ENCODE data around the gene PMPCA. TPM values are rescaled to one million over a fixed set of nuclear protein-coding genes. Genes with fewer than 3 reads are reported as not detected.

Gene PMPCA
- total RNA-seq, 1 experiment from 2014 or later = 54.9 TPM

- no peak for TF ChIP-seq EZH2phosphoT487 (IDR thresholded peaks at IDR 0.05; ENCODE audit: borderline replicate concordance, low read length)
- no peak for ATAC-seq
- no peaks in the 10 kb centered on the region for H4K20me1 ChIP-seq (ENCODE audit: low read length)
Observed at GRCh38 chr9:136455043-136456002, 44.9 kb downstream of the PMPCA start.

GRCh38 chr9:136456258-136456657 is 45.8 kb downstream of the PMPCA start:
- Histone ChIP-seq H3K36me3 (ENCODE audit: low read depth, low read length) (peaks cover 16% of the 10 kb centered on the region), H3K4me2 (ENCODE audit: low read length) (no peak overlapping the region), H3K27ac (ENCODE audit: low read length) (no peak overlapping the region), H3K4me3 (ENCODE audit: low read length) (no peak overlapping the region), H3K4me1 (ENCODE audit: insufficient read depth, low read length) (no peaks in the 10 kb centered on the region), H3K27me3 (ENCODE audit: low read length) (no peaks in the 10 kb centered on the region), H4K20me1 (ENCODE audit: low read length) (no peaks in the 10 kb centered on the region), H3K9ac (ENCODE audit: low read length) (no peak overlapping the region), H3F3A (ENCODE audit: low read length, unreplicated experiment) (no peaks in the 10 kb centered on the region), H2AFZ (ENCODE audit: low read length) (no peak overlapping the region), H3K79me2 (ENCODE audit: low read length) (no peaks in the 10 kb centered on the region), H3K9me3 (ENCODE audit: low read length) (no peaks in the 10 kb centered on the region), H3K9me2 (replicated peaks; ENCODE audit: low read length) (no peaks in the 10 kb centered on the region)
- no peak for ATAC-seq
- TF ChIP-seq EZH2 (IDR thresholded peaks at IDR 0.05; ENCODE audit: low read length, unreplicated experiment) (no peak), EZH2phosphoT487 (IDR thresholded peaks at IDR 0.05; ENCODE audit: borderline replicate concordance, low read length) (no peak), CTCF (conservative IDR thresholded peaks at IDR 0.05; ENCODE audit: low read depth, low read length) (no peak)
- DNase-seq = no peak
- POLR2A ChIA-PET (ENCODE audit: unreplicated experiment) = no interaction called here
- CTCF ChIA-PET = no interaction called here
- intact Hi-C loops (cut with micrococcal nuclease) = no loop called here
- BruUV-seq (replicated peaks) = no TSS peak

More at GRCh38 chr9:136455043-136456002, 44.9 kb downstream of the PMPCA start:
- Histone ChIP-seq H2AFZ (ENCODE audit: low read length) (no peak overlapping the region), H3K9me2 (replicated peaks; ENCODE audit: low read length) (no peaks in the 10 kb centered on the region), H3K27me3 (ENCODE audit: low read length) (no peaks in the 10 kb centered on the region), H3K36me3 (ENCODE audit: low read depth, low read length) (peaks cover 20% of the 10 kb centered on the region), H3K4me3 (ENCODE audit: low read length) (no peak overlapping the region), H3F3A (ENCODE audit: low read length, unreplicated experiment) (no peaks in the 10 kb centered on the region), H3K4me1 (ENCODE audit: insufficient read depth, low read length) (no peaks in the 10 kb centered on the region), H3K79me2 (ENCODE audit: low read length) (no peaks in the 10 kb centered on the region), H3K9ac (ENCODE audit: low read length) (no peak overlapping the region), H3K27ac (ENCODE audit: low read length) (no peak overlapping the region), H3K4me2 (ENCODE audit: low read length) (no peak overlapping the region), H3K9me3 (ENCODE audit: low read length) (no peaks in the 10 kb centered on the region)
- no peak for DNase-seq
- BruUV-seq (replicated peaks) = no TSS peak
- intact Hi-C loops (cut with micrococcal nuclease) = no loop called here
- ChIA-PET CTCF (no interaction called here), POLR2A (ENCODE audit: unreplicated experiment) (no interaction called here)

- Histone ChIP-seq H3K9me2 (replicated peaks; ENCODE audit: low read length) (no peaks in the 10 kb centered on the region), H3K9ac (ENCODE audit: low read length) (no peak overlapping the region), H3K4me1 (ENCODE audit: insufficient read depth, low read length) (no peaks in the 10 kb centered on the region), H4K20me1 (ENCODE audit: low read length) (no peaks in the 10 kb centered on the region), H3K27ac (ENCODE audit: low read length) (no peak overlapping the region), H3K4me2 (ENCODE audit: low read length) (no peak overlapping the region), H3F3A (ENCODE audit: low read length, unreplicated experiment) (no peaks in the 10 kb centered on the region), H3K27me3 (ENCODE audit: low read length) (no peaks in the 10 kb centered on the region), H2AFZ (ENCODE audit: low read length) (no peak overlapping the region), H3K9me3 (ENCODE audit: low read length) (no peaks in the 10 kb centered on the region), H3K79me2 (ENCODE audit: low read length) (no peaks in the 10 kb centered on the region), H3K4me3 (ENCODE audit: low read length) (no peak overlapping the region), H3K36me3 (ENCODE audit: low read depth, low read length) (peaks cover 16% of the 10 kb centered on the region)
- no peak for DNase-seq
- BruUV-seq (replicated peaks) = no TSS peak
- CTCF ChIA-PET = no interaction called here
- no peak for ATAC-seq
- TF ChIP-seq EZH2 (IDR thresholded peaks at IDR 0.05; ENCODE audit: low read length, unreplicated experiment) (no peak), EZH2phosphoT487 (IDR thresholded peaks at IDR 0.05; ENCODE audit: borderline replicate concordance, low read length) (no peak), CTCF (conservative IDR thresholded peaks at IDR 0.05; ENCODE audit: low read depth, low read length) (no peak)
- intact Hi-C loops (cut with micrococcal nuclease) = no loop called here
- POLR2A ChIA-PET (ENCODE audit: unreplicated experiment) = no interaction called here
Observed at GRCh38 chr9:136457326-136457725, 46.9 kb downstream of the PMPCA start.
